DMS114 treated with DMSO at 0.1 percent for 48 hours (cell line): ENCODE results near the gene KCNF1.

ENCODE experiments used
- DNase-seq: peaks from one replicate; lab custom pipeline; 2025; ENCODE audit not compliant: unreplicated experiment; lab: John Stamatoyannopoulos, UW

KCNF1 gene

GRCh38 chr2:10901160-10901939, 10.4 kb upstream of the KCNF1 start:
- DNase-seq = no peak

GRCh38 chr2:10903861-10904210, 7.9 kb upstream of the KCNF1 start:
- DNase-seq = no peak

DNA sequence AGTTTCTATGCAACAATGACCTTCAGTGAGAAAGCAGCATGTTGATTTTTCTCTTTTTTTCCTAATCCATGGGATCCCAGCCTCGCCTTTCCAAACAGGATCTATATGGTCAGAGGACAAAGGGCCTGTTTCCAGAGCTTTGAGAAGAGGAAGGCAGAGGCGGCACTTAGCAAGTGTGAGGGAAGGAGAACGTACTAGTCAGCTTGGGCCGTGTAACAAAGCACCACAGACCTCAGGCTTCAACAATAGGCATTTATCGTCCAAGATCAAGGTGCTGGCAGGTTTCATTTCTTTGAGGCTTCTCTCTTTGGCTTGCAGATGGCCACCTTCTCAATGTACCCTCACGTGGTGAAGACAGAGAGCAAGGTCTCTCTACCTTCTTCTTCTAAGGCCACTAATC, 7.3 kb upstream of the KCNF1 start:
- no peak for DNase-seq

DNA sequence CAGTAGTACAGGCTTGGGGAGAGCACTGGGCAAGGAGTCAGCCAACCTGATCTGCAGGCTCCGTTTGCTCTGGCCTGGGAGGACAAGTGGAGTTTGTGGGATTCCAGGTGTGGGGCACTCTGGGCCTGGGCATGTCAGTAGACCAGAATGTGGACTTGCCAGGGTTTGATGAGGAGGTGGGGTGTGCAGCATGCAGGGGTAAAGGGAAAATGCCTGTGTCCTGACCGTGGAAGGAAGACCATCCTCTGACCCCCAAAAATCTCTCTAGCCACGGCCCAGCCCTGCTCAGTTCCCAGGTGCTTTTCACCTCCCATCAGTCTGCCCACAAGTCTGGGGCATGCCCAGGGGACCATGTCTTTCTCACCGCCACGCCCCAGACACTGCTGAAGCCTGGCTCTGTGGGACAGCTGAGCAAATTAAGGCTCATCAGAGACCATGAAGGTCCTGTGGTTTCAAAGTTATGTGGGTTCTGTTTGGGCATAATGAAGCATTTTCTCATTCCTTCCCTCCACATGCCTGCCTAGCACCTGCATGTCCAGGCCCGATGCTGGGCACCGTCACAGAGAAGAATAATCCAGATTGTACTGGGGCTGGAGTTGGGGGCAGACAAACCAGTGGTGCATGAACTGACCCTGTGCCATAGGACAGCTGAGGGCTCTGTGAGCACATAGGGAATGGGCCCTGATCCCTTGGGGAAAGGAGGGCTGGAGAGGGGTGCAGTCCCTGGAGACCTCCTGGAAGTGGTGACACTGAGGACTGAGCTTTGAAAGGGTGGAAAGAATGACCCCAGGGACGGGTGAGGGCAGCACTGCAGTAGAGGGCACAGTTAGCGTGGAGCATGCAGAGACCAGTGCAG, 6.5 kb upstream of the KCNF1 start:
- DNase-seq = no peak

DNA sequence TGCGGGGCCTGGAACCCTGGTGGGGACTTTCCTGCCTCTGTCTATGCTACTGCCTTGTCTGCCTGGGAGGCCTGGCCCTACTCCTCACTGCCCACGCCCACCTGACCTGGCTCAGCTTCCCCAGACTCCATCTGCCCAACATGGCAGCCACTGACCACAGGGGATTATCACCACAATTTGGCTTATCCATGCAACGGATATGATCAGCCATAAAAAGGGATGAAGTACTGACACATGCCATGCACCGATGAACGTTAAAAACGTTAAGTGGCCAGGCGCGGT, 5.9 kb upstream of the KCNF1 start:
- no peak for DNase-seq

DNA sequence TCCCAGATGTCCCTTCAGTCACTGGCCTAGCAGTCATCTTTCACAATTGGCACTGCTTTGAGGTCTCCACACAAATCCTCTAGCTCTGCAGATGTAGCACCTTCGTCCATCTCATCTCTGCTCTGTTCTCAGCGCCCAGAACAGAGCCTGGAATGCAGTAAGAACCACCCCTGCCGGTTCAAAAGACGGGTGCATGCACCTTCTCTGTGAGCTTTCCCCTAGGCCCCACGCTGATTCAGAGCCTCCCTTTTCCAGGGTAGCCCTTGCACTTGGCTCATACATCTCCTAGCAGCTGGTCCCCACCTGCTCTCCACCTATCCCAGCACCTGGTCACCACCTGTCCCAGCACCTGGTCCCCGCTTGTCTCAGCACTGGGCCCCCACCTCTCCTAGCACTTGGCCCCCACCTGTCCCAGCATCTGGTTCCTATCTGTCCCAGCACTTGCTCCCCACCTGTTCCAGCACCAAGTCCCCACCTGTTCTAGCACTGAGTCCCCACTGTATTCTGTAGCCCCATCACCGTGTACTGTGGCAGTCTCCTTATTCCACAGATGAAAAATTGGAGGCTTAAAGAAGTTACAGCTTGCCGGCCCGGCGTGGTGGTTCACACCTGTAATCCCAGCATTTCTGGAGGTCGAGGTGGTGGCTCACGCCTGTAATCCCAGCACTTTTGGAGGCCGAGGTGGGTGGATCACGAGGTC, 4.7 kb upstream of the KCNF1 start:
- DNase-seq = no peak

- DNase-seq = no peak
These were observed 3.5 kb upstream of the KCNF1 start for GRCh38 chr2:10908195-10908594.

GRCh38 chr2:10909050-10909995, 2.4 kb upstream of the KCNF1 start:
- DNase-seq = no peak

DNA sequence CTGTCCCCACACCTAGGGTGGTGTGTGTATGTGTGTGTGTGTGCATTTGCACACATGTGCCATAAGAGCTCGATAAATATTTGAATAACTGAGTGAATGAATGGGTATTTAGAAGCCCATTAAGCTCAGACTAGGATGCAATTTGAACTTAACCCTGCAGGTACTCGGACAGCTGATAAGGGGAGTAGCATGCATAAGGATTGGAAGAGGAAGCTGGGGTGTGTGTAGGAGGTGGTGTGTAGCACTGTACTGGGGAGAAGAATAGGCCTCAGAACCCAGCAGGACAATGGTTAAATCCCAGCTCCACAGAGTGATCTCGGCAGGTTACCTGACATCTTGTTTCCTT, 1.8 kb upstream of the KCNF1 start:
- DNase-seq = no peak

DNA sequence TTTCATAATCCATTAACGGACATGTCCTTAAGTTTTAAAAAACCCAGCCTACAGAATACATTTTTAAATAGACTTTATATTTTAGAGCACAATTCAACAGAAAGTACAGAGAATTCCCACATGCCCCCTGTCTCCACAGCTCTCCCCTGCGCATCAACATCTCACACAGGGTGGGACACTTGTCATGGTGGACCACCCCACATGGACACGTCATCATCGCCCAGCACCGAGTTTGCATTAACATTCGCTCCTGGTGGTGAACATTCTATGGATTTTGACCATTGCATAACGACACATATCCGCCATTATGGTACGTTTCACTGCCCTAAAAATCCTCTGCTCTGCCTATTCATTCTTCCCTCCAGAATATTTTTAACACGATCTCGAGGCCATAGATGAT, 1.1 kb upstream of the KCNF1 start:
- DNase-seq = no peak

DNA sequence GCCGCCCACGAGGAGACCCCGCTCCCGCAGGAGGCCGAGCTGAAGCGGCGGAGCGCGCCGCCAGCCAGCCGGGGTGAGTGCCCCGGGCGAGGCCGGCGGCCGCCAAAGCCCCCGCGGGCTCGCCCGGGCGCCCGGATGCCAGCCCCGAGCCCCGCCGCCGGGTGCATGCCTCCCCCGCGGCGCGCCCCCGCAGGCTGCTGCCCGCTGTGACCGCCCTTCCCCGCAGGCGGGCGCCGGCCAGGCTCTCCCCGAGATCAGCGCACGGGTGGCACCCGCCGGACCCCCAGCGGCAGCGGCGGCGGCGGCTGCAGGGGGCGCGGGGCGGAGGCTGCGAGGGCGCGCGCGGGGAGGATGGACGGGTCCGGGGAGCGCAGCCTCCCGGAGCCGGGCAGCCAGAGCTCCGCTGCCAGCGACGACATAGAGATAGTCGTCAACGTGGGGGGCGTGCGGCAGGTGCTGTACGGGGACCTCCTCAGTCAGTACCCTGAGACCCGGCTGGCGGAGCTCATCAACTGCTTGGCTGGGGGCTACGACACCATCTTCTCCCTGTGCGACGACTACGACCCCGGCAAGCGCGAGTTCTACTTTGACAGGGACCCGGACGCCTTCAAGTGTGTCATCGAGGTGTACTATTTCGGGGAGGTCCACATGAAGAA, 470 bp downstream of the KCNF1 start:
- no peak for DNase-seq

GRCh38 chr2:10912796-10913455, 1.2 kb downstream of the KCNF1 start:
- no peak for DNase-seq

DNA sequence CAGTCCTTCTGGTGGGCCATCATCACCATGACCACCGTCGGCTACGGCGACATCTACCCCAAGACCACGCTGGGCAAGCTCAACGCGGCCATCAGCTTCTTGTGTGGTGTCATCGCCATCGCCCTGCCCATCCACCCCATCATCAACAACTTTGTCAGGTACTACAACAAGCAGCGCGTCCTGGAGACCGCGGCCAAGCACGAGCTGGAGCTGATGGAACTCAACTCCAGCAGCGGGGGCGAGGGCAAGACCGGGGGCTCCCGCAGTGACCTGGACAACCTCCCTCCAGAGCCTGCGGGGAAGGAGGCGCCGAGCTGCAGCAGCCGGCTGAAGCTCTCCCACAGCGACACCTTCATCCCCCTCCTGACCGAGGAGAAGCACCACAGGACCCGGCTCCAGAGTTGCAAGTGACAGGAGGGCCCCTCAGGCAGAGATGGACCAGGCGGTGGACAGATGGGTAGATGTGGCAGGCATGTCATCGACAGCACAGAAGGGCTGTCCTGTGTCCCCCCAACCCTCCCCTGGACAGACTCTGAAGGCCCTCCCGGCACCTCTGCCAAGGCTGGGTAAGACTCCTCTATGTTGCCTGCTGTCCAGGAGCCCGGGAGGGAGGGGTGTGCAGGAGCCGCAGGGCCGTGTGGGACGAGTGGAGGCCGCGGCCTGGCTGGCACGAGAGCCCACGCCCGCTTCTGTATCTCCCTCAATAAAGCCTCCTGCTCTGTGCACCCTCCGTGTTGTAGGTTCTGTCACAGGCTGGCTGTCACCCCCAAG, 2.0 kb downstream of the KCNF1 start:
- DNase-seq = no peak

DNA sequence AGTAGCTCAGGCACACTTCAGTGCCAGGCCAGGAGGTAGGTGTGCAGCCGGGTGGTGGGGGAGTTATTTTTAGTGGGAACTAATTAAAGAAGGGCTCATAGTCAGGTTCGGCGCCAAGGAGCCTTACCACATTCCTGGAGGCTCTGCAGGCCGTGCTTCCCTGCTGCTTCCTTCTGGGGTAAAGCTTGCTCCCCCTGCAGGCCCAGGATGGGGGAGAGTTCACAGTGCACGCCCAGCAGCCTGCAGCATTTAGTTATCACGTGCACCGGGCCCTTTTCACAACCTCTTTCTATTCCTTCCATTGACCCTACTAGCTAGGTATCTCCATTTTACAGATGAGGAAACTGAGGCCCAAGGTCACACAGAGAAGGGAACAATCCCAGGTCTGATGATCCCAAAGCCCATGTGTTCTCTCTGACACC, 2.5 kb downstream of the KCNF1 start:
- DNase-seq = no peak

- DNase-seq = no peak
These were observed 3.5 kb downstream of the KCNF1 start for GRCh38 chr2:10915236-10915635.

- DNase-seq = no peak
These were observed 4.1 kb downstream of the KCNF1 start for GRCh38 chr2:10915731-10916276.

DNA sequence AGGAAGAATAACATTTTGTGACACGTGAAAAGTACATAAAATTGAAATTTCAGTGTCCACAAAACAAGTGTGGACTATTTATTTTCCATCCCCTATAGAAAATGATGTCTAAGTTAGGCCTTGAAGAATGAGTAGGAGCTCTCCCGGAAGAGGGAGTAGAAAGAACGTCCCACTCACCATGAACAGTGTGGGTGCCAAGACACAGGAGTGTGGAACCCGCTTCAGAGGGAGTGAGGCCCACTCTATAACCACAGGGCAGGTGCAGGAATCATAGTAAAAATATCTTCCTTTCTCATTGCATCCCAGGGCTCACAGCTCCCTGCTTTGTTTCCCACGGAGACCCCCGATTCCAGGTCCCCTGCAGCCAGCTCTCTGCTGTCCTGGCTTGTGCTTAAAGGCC, 5.2 kb downstream of the KCNF1 start:
- no peak for DNase-seq

- DNase-seq = no peak
These were observed 6.2 kb downstream of the KCNF1 start for GRCh38 chr2:10917927-10918326.
